Liver (tissue), 9 donors: ENCODE results near the gene OR6B1. TPM values are rescaled to one million over a fixed set of nuclear protein-coding genes. Genes with fewer than 3 reads are reported as not detected.

Experiments used
- DNase-seq: peaks from one replicate; pipeline ENCODE4 v3.0.0-alpha.2; 2017; ENCODE audit warnings: low spot score
- H3K27ac ChIP-seq, 2 donors: one replicate each; pipeline ENCODE4 v1.7.0; 2013; ENCODE audit warnings: inconsistent platforms in 2 of 2, low read length in 2 of 2, control low read depth in 1 of 2, low read depth in 1 of 2, mild to moderate bottlenecking in 1 of 2
- H3K27me3 ChIP-seq, 4 donors: one replicate each; pipeline versions ENCODE4 v1.6.1 to v1.7.0; 2013; ENCODE audit warnings: low read length in 3 of 4, inconsistent platforms in 1 of 4, mild to moderate bottlenecking in 1 of 4, moderate library complexity in 1 of 4; ENCODE audit not compliant: control insufficient read depth in 4 of 4, insufficient read depth in 4 of 4
- H3K36me3 ChIP-seq, 4 donors: one replicate each; pipeline versions ENCODE4 v1.6.1 to v1.7.0; 2013; ENCODE audit warnings: low read length in 3 of 4, mild to moderate bottlenecking in 3 of 4, low read depth in 1 of 4, moderate library complexity in 1 of 4; ENCODE audit not compliant: control insufficient read depth in 4 of 4, insufficient read depth in 3 of 4
- H3K4me1 ChIP-seq, 4 donors: one replicate each; pipeline versions ENCODE4 v1.6.1 to v1.7.0; 2013; ENCODE audit warnings: low read length in 3 of 4, mild to moderate bottlenecking in 3 of 4, moderate library complexity in 1 of 4; ENCODE audit not compliant: control insufficient read depth in 4 of 4, insufficient read depth in 4 of 4
- H3K4me3 ChIP-seq, 3 donors: one replicate each; pipeline versions ENCODE4 v1.6.1 to v1.7.0; 2013; ENCODE audit warnings: low read length in 3 of 3, control low read depth in 1 of 3, low read depth in 1 of 3, mild to moderate bottlenecking in 1 of 3
- H3K9ac ChIP-seq, 2 donors: one replicate each; pipeline ENCODE4 v1.7.0; 2013; ENCODE audit warnings: low read length in 2 of 2, mild to moderate bottlenecking in 2 of 2, moderate library complexity in 2 of 2, control low read depth in 1 of 2, low read depth in 1 of 2
- H3K9me3 ChIP-seq, 4 donors: one replicate each; pipeline versions ENCODE4 v1.6.1 to v1.7.0; 2013; ENCODE audit warnings: low read length in 3 of 4; ENCODE audit not compliant: control insufficient read depth in 4 of 4
- EGR1 ChIP-seq, 2 donors: IDR thresholded peaks; 2 replicates each; pipeline ENCODE4 v1.6.1; 2016 to 2018; ENCODE audit warnings: antibody characterized with exemption in 2 of 2, low read depth in 2 of 2
- FOXA1 ChIP-seq: IDR thresholded peaks from 2 replicates; pipeline ENCODE4 v1.6.1; 2016; ENCODE audit warnings: antibody characterized with exemption
- FOXA2 ChIP-seq: IDR thresholded peaks from 2 replicates; pipeline ENCODE4 v1.6.1; 2016; ENCODE audit warnings: antibody characterized with exemption
- GABPA ChIP-seq, 2 donors: IDR thresholded peaks in 1 of 2; conservative IDR thresholded peaks in 1 of 2; 2 replicates each; pipeline ENCODE4 v1.6.1; 2016; ENCODE audit warnings: antibody characterized with exemption in 2 of 2, mild to moderate bottlenecking in 1 of 2, moderate library complexity in 1 of 2
- HNF4A ChIP-seq, 2 donors: conservative IDR thresholded peaks; 2 replicates each; pipeline ENCODE4 v1.6.1; 2016; ENCODE audit warnings: antibody characterized with exemption in 2 of 2, mild to moderate bottlenecking in 2 of 2
- HNF4G ChIP-seq: IDR thresholded peaks from 2 replicates; pipeline ENCODE4 v1.6.1; 2016; ENCODE audit warnings: antibody characterized with exemption
- JUND ChIP-seq, 2 donors: IDR thresholded peaks; 2 replicates each; pipeline ENCODE4 v1.6.1; 2016; ENCODE audit warnings: antibody characterized with exemption in 2 of 2
- MAX ChIP-seq: IDR thresholded peaks from 2 replicates; pipeline ENCODE4 v1.6.1; 2016; ENCODE audit warnings: antibody characterized with exemption
- NR2F2 ChIP-seq: IDR thresholded peaks from 2 replicates; pipeline ENCODE4 v1.6.1; 2016; ENCODE audit warnings: antibody characterized with exemption
- RAD21 ChIP-seq, 2 donors: IDR thresholded peaks; 2 replicates each; pipeline ENCODE4 v1.6.1; 2016; ENCODE audit warnings: antibody characterized with exemption in 2 of 2, mild to moderate bottlenecking in 2 of 2
- REST ChIP-seq: IDR thresholded peaks from 2 replicates; pipeline ENCODE4 v1.6.1; 2016; ENCODE audit warnings: antibody characterized with exemption, mild to moderate bottlenecking
- RXRA ChIP-seq, 2 donors: IDR thresholded peaks; 2 replicates each; pipeline ENCODE4 v1.6.1; 2017 to 2018; ENCODE audit warnings: antibody characterized with exemption in 2 of 2, mild to moderate bottlenecking in 1 of 2
- SP1 ChIP-seq: IDR thresholded peaks from 2 replicates; pipeline ENCODE4 v1.6.1; 2018; ENCODE audit warnings: antibody characterized with exemption, mild to moderate bottlenecking
- TAF1 ChIP-seq: conservative IDR thresholded peaks from 2 replicates; pipeline ENCODE4 v1.6.1; 2016; ENCODE audit warnings: antibody characterized with exemption, mild to moderate bottlenecking
- YY1 ChIP-seq: IDR thresholded peaks from 2 replicates; pipeline ENCODE4 v1.6.1; 2016; ENCODE audit warnings: antibody characterized with exemption, mild to moderate bottlenecking
- ZBTB33 ChIP-seq: IDR thresholded peaks from 2 replicates; pipeline ENCODE4 v1.6.1; 2016; ENCODE audit warnings: antibody characterized with exemption
- WGBS: extraction: QIAGEN DNeasy Blood & Tissue Kit; methylation state at CpG from one replicate; pipeline ENCODE4 v1.1.7; 2013; 5-methylcytosine and 5-hydroxymethylcytosine counted together
- polyA plus RNA-seq, 2 donors: library from polyadenylated mRNA; stranded (reverse) in 1 of 2; unstranded in 1 of 2; fragments of 200-250 nt in 1 of 2; fragments of >200 nt in 1 of 2; fragmentation: Nextera tagmentation in 1 of 2; extraction: Ambion mirVana in 1 of 2; gene quantifications; one replicate each; pipeline versions ENCODE4 v1.2.1 to v1.2.3, GENCODE V29; 2013 to 2015
- total RNA-seq, 2 donors: library from RNA; depleted of rRNA; stranded (reverse); fragments of >200 nt; gene quantifications; one replicate each; pipeline ENCODE4 v1.2.3, GENCODE V29; 2014
- donor health status: healthy.
- donor health status: healthy.
- donor health status: healthy.
- donor health status: healthy.
- donor health status: healthy.

OR6B1 gene
- total and polyA plus RNA-seq, 4 donors = 0.05 TPM; not detected in 3

GRCh38 chr7:143960813-143961610 is 39.1 kb upstream of the OR6B1 start:
- no peak for DNase-seq
- no peak overlapping the region for H3K27ac ChIP-seq
- no peaks in the 10 kb centered on the region for H3K36me3 ChIP-seq
- no peak overlapping the region for H3K9ac ChIP-seq
- no peaks in the 10 kb centered on the region for H3K27me3 ChIP-seq
- H3K4me3 ChIP-seq = no peak overlapping the region
- 71% methylated on average over 5 of the region's 5 CpGs for WGBS
- TF ChIP-seq GABPA (IDR thresholded peaks at IDR 0.05 in 1 of 2, conservative IDR thresholded peaks at IDR 0.05 in 1 of 2) (no peak), FOXA1 (no peak), YY1 (no peak), EGR1 (IDR thresholded peaks at IDR 0.05; ENCODE audit: low read depth in 2 of 2) (no peak), MAX (no peak), RXRA (IDR thresholded peaks at IDR 0.05) (no peak), ZBTB33 (no peak), NR2F2 (no peak), RAD21 (IDR thresholded peaks at IDR 0.05) (no peak)
- no peaks in the 10 kb centered on the region for H3K9me3 ChIP-seq
- no peaks in the 10 kb centered on the region for H3K4me1 ChIP-seq

GRCh38 chr7:143965280-143965679 is 34.8 kb upstream of the OR6B1 start:
- no peaks in the 10 kb centered on the region for H3K9me3 ChIP-seq
- H3K9ac ChIP-seq = no peak overlapping the region
- DNase-seq = no peak
- H3K27me3 ChIP-seq = no peaks in the 10 kb centered on the region
- no peaks in the 10 kb centered on the region for H3K4me1 ChIP-seq
- H3K27ac ChIP-seq = no peak overlapping the region
- WGBS = 27% methylated on average over 2 of the region's 2 CpGs
- no peak for TF ChIP-seq ZBTB33
- no peak overlapping the region for H3K4me3 ChIP-seq
- no peaks in the 10 kb centered on the region for H3K36me3 ChIP-seq

GRCh38 chr7:143967398-143967797 is 32.7 kb upstream of the OR6B1 start:
- Histone ChIP-seq H3K4me1 (no peaks in the 10 kb centered on the region), H3K27me3 (no peaks in the 10 kb centered on the region), H3K4me3 (no peak overlapping the region), H3K9me3 (peaks cover 0 to 6% (median under 1%) of the 10 kb centered on the region in 4 donors), H3K27ac (no peak overlapping the region), H3K36me3 (no peaks in the 10 kb centered on the region), H3K9ac (no peak overlapping the region)
- 58% methylated on average over 4 of the region's 4 CpGs for WGBS
- no peak for DNase-seq
- TF ChIP-seq YY1 (no peak), FOXA1 (no peak), TAF1 (no peak), SP1 (no peak), JUND (IDR thresholded peaks at IDR 0.05) (no peak), RAD21 (IDR thresholded peaks at IDR 0.05) (no peak), ZBTB33 (no peak), HNF4G (no peak), RXRA (IDR thresholded peaks at IDR 0.05) (no peak), FOXA2 (no peak), MAX (no peak), NR2F2 (no peak), REST (no peak), GABPA (IDR thresholded peaks at IDR 0.05 in 1 of 2, conservative IDR thresholded peaks at IDR 0.05 in 1 of 2) (no peak), HNF4A (conservative IDR thresholded peaks at IDR 0.05) (no peak)
